NCI-H2029 (cell line): ENCODE results near the gene SLC26A1.
"Not testable (repeated sequence)": the region's sequence is repeated elsewhere in the genome, so short reads cannot be mapped to it uniquely, and the experiment has no call there.

Experiments
- DNase-seq: peaks from one replicate; lab custom pipeline; 2025; lab: John Stamatoyannopoulos, UW

Gene SLC26A1

DNA sequence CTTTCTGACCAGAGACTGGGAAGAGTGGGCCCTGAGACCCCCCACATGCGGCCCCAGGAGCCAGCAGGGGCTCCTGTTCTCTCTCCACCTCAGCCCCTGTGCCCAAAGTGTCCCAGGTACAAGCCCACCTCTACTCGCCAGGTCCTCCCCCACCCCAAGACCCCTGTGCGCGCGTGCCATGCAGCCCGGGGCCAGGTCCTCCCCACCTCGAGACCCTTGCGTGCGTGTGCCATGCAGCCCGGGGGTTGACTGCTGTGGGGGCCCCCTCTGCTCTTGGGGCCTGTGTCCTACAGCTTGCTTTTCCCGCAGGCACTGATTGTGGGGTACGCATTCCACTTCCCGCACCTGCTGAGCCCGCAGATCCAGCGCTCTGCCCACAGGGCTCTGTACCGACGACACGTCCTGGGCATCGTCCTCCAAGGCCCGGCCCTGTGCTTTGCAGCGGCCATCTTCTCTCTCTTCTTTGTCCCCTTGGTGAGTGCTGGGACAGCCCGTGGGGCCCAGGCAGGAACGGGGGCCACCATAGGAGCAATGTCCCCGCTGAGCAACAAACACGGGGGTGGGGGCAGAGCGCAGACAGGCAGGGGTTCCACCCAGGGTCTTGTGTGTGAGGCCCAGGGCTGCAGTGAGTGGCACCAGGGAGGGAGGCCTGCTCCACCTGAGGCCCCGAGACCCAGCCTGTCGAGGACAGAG is 40.2 kb downstream of the SLC26A1 start:
- DNase-seq, result no peak

DNA sequence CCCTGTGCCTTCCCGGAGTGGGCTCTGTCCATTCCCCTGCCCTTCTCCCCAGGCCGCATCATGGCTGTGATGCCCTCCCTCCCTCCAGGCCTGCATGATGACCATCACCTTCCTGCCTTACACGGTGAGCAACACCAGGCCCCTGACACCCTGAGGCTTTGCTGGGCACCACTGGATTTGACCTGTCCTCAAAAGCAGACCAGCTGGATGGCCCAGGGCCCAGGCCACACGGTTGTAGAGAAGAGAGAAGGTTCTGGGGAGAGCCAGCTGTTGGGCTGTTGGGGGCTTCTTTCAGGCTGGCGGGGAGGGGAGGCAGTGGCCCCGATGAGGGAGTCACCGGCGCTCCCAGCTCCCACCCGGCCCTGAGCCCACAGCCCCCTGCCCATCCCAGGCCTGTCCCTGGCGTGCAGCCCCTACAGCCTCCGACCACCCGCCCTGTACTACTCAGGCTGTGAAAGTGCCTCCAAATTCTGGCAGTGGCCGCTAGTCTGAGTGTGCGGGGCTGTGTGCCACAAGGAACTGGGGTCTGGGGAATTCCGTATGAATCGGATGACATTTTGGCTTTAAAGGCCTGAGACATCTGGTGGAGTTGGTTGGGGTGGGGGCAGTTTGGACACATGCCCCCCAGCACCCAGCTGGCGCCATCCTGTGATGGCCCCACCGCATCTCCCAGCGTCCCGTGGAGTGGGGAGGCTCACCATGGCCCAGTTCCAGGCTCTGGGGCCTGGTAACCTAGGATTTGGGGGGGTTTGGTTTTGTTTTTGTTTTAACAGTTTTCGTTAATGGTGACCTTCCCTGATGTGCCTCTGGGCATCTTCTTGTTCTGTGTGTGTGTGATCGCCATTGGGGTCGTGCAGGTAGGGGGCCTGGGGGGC is 41.4 kb downstream of the SLC26A1 start:
- DNase-seq, result no peak

DNA sequence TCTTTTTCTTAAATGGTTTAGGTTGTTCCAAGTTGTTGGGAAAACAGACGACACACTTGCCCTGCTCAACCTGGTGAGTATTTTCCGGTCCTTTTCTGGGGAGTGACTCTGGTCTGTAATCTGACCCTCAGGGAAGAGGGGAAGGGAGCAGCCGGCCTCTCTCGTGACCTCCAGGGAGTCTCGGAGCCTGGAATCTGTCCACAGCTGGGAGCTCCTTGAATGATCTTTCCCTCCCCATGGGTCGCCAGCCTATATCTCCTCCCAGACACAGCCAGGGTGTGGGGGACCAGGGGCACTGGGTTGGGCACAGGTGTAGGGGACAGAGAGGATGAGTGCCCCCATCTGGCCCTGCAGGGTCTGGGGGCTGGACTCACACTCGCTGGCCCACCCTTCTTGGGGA is 42.0 kb downstream of the SLC26A1 start:
- DNase-seq, result no peak

DNA sequence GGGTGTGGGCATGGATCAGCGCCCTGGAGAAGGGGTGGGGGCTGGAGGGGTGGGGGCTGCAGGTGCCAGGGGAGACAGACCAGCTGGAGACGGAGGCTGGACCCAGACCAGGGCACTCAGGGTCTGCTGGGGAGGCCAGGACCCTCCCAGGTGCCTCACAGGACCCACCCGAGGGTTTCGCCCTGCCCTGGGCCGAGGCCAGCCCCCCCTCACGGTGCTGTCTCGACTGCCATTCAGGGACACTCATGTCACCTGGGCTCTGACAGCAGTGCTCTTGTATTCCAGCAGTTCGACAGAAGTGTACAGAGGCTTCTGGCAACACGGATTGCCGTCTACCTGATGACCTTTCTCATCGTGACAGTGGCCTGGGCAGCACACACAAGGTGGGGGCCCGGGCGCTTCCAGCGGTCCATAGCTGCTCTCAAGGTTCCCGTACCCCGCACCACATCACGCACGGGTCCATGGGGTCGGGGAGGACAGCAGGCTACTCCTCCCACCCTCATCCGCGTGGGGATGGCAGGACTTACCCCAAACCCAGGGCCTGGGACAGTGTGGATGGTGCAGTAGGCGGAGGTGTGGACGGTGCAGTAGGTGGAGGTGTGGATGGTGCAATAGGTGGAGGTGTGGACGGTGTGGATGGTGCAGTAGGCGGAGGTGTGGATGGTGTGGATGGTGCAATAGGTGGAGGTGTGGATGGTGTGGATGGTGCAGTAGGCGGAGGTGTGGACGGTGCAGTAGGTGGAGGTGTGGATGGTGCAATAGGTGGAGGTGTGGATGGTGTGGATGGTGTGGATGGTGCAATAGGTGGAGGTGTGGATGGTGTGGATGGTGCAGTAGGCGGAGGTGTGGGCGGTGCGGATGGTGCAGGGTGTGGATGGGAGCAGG is 42.8 kb downstream of the SLC26A1 start:
- DNase-seq, result no peak

DNA sequence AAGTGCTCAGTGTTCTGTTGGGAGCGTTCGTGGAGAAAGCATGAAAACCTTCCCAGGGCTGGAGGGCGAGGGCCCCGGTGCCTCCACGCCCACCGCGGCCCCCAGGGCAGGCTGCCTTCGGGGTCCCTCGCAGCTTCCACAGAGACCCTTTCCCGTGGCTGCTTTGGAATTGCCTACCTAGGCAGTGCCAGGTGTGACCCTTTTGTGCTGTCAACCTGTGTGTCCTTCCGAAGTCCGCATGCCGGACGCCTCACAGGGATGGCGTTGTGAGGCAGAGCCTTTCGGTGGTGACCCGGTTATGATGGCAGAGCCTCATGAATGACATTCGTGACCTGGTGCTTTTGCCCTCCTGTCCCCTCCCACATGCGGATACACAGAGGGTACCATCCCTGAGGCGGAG is 43.5 kb downstream of the SLC26A1 start:
- DNase-seq, result no peak

DNA sequence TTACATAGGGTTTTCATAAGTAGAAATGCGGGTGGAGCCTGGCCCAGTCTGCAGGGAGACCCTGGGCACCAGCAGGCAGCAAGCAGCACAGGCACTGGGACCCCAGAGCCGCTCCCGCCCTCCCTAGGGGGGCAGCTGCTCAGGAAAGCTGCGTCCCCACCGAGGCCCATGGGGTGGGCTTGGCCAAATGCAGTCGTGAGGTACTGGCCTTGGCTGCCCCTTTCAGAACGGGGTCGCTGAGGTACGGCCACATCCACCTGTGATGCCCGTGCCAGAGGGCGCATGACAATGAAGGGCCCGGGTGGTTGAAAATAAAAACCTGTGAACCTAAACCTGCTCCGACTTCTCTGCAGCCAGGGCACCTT is 44.3 kb downstream of the SLC26A1 start:
- DNase-seq, result no peak

DNA sequence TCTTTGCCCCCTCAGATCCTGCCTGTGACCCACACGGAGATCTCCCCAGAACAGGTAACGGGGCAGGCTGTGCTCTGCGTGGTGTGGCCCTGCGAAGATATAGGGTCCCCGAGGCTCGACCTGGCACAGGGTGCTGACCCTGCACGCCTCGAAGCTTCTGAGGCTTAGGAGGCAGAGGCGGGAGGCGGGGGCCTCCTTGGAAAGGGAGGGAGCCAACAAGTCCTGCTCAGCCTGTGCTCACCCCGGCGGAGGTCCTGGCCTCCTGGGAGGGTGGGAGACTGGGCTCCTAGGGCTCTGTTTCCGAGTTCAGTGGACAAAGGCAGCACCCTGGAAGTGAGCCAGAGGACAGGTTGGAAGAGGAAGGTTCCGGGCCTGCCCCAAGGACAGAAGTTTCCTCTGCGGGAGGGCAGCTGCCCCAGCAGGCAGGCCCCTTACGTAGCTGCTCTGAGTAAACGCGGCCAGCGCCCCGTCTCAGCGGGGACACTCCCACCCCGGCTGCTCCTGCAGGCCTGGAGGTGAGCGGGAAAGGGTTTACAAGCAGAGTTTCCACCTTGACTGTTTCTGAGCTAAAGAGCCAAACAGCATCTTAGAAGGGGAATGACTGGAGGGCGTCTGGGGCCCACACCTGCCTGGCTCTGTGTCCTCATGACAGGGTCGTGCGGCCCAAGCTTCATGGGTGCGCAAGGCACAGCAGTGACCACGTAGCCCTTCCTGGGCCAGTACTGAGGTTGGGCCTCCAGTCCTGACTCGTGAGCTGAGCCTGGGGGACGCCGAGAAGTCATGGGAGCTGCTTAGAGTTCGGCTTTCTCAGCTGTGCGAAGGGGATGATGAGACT is 44.9 kb downstream of the SLC26A1 start:
- no peak for DNase-seq

DNA sequence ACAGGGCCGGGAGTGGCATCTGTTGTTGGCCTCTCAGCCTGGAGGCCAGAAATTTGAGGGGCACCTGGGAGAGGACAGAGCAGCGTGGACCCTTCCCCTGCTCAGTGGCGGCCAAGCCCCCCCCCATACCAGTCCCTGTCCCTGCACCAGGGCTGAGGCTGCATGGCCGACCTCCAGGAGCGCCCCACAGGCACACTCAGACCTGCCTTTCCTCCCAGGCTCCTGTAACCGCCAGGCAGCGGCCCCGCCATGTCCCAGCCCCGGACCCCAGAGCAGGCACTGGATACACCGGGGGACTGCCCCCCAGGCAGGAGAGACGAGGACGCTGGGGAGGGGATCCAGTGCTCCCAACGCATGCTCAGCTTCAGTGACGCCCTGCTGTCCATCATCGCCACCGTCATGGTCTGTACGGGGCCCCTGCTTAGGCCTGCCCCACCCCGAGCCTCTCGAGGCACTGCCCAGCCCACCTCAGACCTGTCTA is 45.7 kb downstream of the SLC26A1 start:
- DNase-seq, result no peak

DNA sequence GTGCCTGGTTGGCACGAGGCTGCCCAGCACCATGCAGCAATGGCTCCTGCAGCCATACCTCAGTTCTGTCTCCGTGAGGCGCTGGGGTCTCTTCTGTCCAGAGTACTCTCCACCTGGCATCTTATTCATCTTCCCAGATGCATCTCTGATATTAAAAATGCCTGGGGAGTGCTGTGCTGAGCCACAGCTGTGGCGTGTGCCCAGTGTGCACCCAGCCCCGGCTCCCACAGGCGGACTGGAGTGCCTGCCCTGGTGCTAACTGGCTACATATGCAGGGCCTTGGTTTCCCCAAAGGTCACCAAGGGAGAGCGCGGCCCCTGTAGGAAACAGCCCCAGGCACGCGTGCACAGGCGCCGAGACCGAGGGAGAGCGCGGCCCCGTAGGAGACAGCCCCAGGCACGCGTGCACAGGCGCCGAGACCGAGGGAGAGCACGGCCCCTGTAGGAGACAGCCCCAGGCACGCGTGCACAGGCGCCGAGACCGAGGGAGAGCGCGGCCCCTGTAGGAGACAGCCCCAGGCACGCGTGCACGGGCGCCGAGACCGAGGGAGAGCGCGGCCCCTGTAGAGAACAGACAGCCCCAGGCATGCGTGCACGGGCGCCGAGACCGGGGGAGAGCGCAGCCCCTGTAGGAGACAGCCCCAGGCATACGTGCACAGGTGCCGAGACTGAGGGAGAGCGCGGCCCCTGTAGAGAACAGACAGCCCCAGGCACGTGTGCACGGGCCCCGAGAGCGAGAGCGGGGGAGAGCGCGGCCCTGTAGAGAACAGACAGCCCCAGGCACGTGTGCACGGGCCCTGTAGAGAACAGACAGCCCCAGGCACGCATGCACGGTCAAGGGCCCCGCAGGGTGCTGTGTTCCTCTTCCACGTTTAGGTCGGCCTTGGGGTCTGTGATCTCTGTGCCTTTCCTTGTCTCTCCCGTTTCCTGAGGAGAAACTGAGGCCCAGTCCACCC is 46.4 kb downstream of the SLC26A1 start:
- no peak for DNase-seq

DNA sequence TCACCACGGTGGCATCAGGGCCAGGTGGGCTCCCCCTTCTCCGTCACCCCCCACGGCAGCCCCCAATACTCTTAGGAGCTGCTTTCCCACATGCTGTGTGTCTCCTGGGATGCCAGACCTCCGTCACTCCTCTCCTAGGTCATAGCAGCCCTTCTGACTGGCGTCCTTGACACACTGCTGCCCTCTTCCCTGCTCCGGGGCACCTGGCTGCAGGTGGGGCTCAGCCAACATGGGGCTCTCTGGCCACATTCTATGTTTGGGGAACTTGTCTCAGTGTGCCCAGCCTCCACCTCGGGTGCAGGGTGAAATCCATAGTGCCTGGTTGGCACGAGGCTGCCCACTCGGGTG is 47.1 kb downstream of the SLC26A1 start:
- no peak for DNase-seq

DNA sequence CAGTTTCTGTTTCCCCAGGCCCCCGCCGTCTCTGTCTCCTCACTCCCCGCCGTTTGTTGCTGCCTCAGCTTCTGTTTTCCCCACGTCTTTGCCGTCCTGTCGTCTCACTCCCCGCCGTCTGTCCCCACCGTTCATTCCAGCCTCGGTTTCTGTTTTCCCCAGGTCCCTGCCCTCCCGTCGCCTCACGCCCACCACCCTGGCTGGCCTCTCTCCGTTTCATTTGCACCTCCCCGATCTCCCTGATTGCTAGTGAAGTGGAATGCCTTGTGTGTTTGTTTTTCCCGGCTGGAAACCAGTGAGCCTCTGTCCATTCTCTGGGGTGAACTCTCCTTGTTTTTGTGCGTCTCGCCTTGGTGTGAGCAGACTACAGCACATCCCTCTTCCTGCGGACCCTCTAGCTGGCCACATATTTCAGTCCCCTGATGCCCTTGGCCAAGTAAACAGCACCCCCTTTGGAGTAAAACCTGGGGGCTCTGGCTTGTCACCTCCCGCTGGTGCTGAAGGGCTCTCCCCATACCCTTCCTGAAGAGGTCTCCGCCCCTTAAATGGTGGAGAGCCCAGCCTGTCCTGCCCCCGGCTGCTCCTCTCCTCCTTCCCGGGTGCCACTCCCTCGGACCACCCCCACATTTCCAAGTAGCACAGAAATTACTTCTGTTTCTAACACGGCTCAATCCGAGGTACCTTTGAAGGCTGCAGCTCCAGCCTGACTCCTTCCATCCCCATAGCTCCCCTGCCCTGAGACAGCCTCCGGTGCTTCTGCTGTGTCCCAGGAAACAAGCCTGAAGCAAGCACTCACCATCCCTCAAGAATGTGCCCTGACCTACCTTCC is 47.7 kb downstream of the SLC26A1 start:
- no peak for DNase-seq

DNA sequence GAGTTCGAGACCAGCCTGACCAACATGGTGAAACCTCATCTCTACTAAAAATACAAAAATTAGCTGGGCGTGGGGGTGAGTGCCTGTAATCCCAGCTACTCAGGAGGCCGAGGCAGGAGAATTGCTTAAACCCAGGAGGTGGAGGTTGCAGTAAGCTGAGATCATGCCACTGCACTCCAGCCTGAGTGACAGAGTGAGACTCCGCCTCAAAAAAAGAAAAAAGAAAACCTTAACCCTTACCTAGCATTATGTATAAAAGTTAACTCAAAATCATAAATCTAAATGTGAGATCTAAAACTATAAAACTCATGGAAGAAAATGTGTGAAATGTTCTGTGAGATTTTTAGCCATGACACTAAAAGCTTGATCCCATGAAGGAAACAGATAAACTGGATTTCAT is 53.7 kb downstream of the SLC26A1 start:
- not testable (repeated sequence) for DNase-seq
